GM18858 (cell line): Measurements from ENCODE around the gene NMBR.
A peak's percentile ranks its signal among the peaks of the same experiment; 100 is the strongest.
"Not testable (repeated sequence)": the region's sequence is repeated elsewhere in the genome, so short reads cannot be mapped to it uniquely, and the experiment has no call there.

Experiments
- ATAC-seq: cut with Tn5 transposase; IDR thresholded peaks from one replicate; pipeline ENCODE4 v1.9.1; 2021; ENCODE audit not compliant: unreplicated experiment

Gene NMBR

GRCh38 chr6:142146828-142147662, at the start of gene NMBR, which contains the start of gene VTA1:
Gene NMBR (minus strand): TSS chr6:142147122. CDS start chr6:142088658, 58,464 bp downstream.
Gene VTA1 (plus strand): TSS chr6:142147263. CDS start chr6:142147288, 25 bp downstream.
- ATAC-seq = peak; percentile 98

GRCh38 chr6:142195862-142196541, 49.1 kb upstream of the NMBR start:
- no peak for ATAC-seq

GRCh38 chr6:142193621-142194020, 46.7 kb upstream of the NMBR start:
- ATAC-seq = no peak

- ATAC-seq = no peak
These were observed 45.4 kb upstream of the NMBR start for GRCh38 chr6:142192343-142192742.

GRCh38 chr6:142189057-142189456, 42.1 kb upstream of the NMBR start:
- ATAC-seq = no peak

- not testable (repeated sequence) for ATAC-seq
These were observed 41.4 kb upstream of the NMBR start for GRCh38 chr6:142188341-142188740.

GRCh38 chr6:142187209-142187608, 40.3 kb upstream of the NMBR start:
- no peak for ATAC-seq

- ATAC-seq = no peak
These were observed 38.7 kb upstream of the NMBR start for GRCh38 chr6:142185641-142186040.

GRCh38 chr6:142184307-142184706, 37.4 kb upstream of the NMBR start:
- ATAC-seq = no peak

GRCh38 chr6:142183351-142183750, 36.4 kb upstream of the NMBR start:
- no peak for ATAC-seq

GRCh38 chr6:142182004-142182403, 35.1 kb upstream of the NMBR start:
- no peak for ATAC-seq

- ATAC-seq = no peak
These were observed 31.2 kb upstream of the NMBR start for GRCh38 chr6:142178129-142178528.

- no peak for ATAC-seq
These were observed 27.8 kb upstream of the NMBR start for GRCh38 chr6:142174703-142175102.

GRCh38 chr6:142173980-142174379, 27.1 kb upstream of the NMBR start:
- no peak for ATAC-seq

- ATAC-seq = no peak
These were observed 25.8 kb upstream of the NMBR start for GRCh38 chr6:142172758-142173157.

- ATAC-seq = no peak
These were observed 24.4 kb upstream of the NMBR start for GRCh38 chr6:142171351-142171750.

- ATAC-seq = no peak
These were observed 20.6 kb upstream of the NMBR start for GRCh38 chr6:142167486-142167885.

- ATAC-seq = no peak
These were observed 20.1 kb upstream of the NMBR start for GRCh38 chr6:142167071-142167470.

GRCh38 chr6:142165227-142165626, 18.3 kb upstream of the NMBR start:
- no peak for ATAC-seq

GRCh38 chr6:142162780-142163179, 15.9 kb upstream of the NMBR start:
- no peak for ATAC-seq

- not testable (repeated sequence) for ATAC-seq
These were observed 9.8 kb upstream of the NMBR start for GRCh38 chr6:142156758-142157068.
